Bronchial epithelial cell (primary cell): Measurements from ENCODE around the gene PAIP2. TPM values are rescaled to one million over a fixed set of nuclear protein-coding genes. Genes with fewer than 3 reads are reported as not detected.

Experiments
- DNase-seq: peaks from one replicate; pipeline ENCODE4 v3.0.0-alpha.2; 2010; ENCODE audit warnings: low read depth
- FAIRE-seq: peaks from 2 replicates; lab custom pipeline; 2011; peaks lifted over from hg19 to GRCh38; lab: Jason Lieb, UNC
- H3K27me3 ChIP-seq: 2 replicates; pipeline ENCODE4 v1.5.1; 2011; ENCODE audit warnings: low read length; ENCODE audit not compliant: control insufficient read depth, insufficient read depth
- H3K36me3 ChIP-seq: 2 replicates; pipeline ENCODE4 v1.5.1; 2011; ENCODE audit warnings: low read length; ENCODE audit not compliant: control insufficient read depth, insufficient read depth
- H3K4me3 ChIP-seq: 2 replicates; pipeline ENCODE4 v1.5.1; 2011; ENCODE audit warnings: mild to moderate bottlenecking, low read depth, low read length, control low read depth
- total RNA-seq: library from RNA; depleted of rRNA; stranded (reverse); fragments of >200 nt; gene quantifications from 2 replicates; pipeline ENCODE4 v1.2.1, GENCODE V29; 2014
- TF ChIP-seq, protein P1 (sequence below): IDR thresholded peaks from 2 replicates; pipeline ENCODE4 v1.5.1; 2011; ENCODE audit warnings: mild to moderate bottlenecking, moderate library complexity, low read length, control low read depth, inconsistent platforms; ENCODE audit not compliant: insufficient read depth, severe bottlenecking

PAIP2 gene
- total RNA-seq, 1 donor from 2014 or later: 68.7 TPM

DNA sequence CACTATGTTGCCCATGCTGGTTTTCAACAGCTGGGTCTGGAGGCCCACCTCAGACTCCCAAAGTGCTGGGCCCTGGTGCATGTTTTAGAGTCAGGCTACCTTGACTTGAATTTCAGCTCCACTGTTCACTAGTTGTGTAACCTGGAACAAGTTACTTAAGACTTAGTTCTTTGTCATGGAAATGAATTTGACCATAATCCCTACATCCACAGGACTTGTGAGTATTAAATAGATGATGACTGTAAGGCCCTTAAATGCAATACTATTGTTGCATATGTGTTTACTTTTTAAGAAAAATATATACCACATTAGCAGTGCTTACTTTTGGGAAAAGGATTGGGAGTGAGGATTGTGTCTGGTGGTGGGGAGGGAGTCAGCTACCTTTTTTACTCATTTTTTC is 16.4 kb downstream of the PAIP2 start:
- DNase-seq: no peak
- Histone ChIP-seq H3K4me3 (no peak overlapping the region), H3K27me3 (no peaks in the 10 kb centered on the region), H3K36me3 (no peaks in the 10 kb centered on the region)
- TF ChIP-seq, protein P1, sequence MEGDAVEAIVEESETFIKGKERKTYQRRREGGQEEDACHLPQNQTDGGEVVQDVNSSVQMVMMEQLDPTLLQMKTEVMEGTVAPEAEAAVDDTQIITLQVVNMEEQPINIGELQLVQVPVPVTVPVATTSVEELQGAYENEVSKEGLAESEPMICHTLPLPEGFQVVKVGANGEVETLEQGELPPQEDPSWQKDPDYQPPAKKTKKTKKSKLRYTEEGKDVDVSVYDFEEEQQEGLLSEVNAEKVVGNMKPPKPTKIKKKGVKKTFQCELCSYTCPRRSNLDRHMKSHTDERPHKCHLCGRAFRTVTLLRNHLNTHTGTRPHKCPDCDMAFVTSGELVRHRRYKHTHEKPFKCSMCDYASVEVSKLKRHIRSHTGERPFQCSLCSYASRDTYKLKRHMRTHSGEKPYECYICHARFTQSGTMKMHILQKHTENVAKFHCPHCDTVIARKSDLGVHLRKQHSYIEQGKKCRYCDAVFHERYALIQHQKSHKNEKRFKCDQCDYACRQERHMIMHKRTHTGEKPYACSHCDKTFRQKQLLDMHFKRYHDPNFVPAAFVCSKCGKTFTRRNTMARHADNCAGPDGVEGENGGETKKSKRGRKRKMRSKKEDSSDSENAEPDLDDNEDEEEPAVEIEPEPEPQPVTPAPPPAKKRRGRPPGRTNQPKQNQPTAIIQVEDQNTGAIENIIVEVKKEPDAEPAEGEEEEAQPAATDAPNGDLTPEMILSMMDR: no peak
- no peak for FAIRE-seq

DNA sequence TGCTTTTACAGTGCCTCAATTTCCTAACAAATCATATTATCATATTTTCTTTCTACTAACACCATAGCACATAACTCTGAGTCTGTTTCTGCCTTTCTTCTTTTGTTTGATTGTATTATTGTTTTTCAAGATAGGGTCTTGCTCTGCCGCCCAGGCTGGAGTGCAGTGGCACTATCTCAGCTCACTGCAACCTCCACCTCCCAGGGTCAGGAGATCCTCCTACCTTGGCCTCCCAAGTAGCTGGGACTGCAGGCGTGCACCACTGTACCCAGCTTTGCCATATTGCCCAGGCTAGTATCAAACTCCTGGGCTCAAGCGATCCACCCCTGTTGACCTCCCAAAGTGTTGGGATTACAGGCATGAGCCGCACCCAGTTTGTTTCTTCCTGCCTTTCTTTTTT is 18.7 kb downstream of the PAIP2 start:
- TF ChIP-seq, protein P1: no peak
- Histone ChIP-seq H3K4me3 (no peak overlapping the region), H3K36me3 (peaks cover 8% of the 10 kb centered on the region), H3K27me3 (no peaks in the 10 kb centered on the region)
- DNase-seq (no peak), FAIRE-seq (no peak)

DNA sequence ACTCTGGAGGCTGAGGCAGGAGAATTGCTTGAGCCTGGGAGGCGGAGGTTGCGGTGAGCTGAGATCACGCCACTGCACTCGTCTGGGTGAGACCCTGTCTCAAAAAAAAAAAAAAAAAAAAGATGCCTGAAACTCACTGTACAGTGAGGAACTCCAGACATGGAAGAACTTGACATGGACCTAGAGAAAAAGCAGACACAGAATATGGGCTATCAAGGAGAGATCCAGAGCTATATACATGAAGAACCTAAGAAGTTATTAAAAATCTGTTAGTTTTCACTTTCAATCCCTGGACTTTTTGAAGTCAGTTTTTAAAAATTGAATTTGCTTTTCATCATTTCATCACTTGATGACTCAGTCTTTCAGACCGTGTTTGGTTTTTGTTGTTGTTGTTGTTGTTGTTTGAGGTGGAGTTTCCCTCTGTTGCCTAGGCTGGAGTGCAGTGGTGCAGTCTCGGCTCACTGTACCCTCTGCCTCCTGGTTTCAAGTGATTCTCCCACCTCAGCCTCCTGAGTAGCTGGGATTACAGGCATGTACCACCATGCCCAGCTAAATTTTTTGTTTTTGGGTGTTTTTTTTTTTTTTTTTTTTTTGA is 20.3 kb downstream of the PAIP2 start:
- DNase-seq: no peak
- H3K27me3 ChIP-seq: no peaks in the 10 kb centered on the region
- TF ChIP-seq, protein P1: no peak
- H3K4me3 ChIP-seq: no peak overlapping the region
- peaks cover 11% of the 10 kb centered on the region for H3K36me3 ChIP-seq
- FAIRE-seq: no peak

DNA sequence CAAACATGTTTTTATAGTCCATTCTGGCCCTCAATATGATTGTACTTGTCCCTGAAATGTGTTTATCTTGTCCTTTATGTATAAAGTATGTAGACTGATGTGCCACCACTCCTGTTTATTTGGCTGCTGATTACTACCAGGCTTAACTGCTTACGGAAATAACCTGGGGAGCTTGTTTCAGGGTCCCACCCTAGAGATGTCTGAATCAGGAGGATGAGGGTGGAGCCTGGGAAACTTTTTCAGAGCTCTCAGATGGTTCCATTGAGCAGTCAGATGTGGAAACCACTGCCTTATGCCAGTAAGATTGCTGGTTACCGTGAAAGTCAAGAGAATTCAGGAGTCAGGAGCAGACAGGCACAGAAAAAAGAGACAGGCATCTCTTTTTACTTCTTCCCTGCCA is 22.3 kb downstream of the PAIP2 start:
- H3K27me3 ChIP-seq: no peaks in the 10 kb centered on the region
- no peak for DNase-seq
- no peak overlapping the region for H3K4me3 ChIP-seq
- peaks cover 13% of the 10 kb centered on the region for H3K36me3 ChIP-seq
- FAIRE-seq: no peak
- TF ChIP-seq, protein P1: no peak

DNA sequence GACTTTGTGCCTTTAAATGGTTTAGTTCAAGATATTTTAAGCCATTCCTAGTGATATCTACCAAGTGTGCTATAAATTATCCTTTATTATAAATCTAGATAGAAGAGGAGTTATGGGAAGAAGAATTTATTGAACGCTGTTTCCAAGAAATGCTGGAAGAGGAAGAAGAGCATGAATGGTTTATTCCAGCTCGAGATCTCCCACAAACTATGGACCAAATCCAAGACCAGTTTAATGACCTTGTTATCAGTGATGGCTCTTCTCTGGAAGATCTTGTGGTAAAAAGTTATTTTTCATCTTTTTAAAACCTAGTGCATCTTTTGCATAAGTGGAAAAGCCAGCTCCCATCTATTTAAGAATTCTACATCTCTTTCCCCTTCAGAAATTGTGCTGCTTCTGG is 22.8 kb downstream of the PAIP2 start:
- Histone ChIP-seq H3K4me3 (no peak overlapping the region), H3K36me3 (peaks cover 13% of the 10 kb centered on the region), H3K27me3 (no peaks in the 10 kb centered on the region)
- TF ChIP-seq, protein P1: no peak
- no peak for DNase-seq
- FAIRE-seq: no peak

DNA sequence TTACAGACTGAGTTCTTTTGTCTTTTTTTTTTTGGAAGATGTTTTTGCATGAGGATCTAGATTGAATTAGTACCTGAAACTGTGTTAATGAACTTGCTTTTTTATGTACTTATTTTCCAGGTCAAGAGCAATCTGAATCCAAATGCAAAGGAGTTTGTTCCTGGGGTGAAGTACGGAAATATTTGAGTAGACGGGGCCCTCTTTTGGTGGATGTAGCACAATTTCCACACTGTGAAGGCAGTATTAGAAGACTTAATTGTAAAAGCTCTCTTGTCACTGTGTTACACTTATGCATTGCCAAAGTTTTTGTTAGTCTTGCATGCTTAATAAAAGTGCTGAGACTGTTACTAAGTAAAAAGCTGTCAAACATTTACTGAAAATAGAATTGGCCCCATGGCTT is 27.0 kb downstream of the PAIP2 start:
- Histone ChIP-seq H3K36me3 (peaks cover 11% of the 10 kb centered on the region), H3K27me3 (no peaks in the 10 kb centered on the region), H3K4me3 (no peak overlapping the region)
- TF ChIP-seq, protein P1: no peak
- DNase-seq: no peak
- no peak for FAIRE-seq
